ENCODE results near the gene PRKCH.

DNA sequence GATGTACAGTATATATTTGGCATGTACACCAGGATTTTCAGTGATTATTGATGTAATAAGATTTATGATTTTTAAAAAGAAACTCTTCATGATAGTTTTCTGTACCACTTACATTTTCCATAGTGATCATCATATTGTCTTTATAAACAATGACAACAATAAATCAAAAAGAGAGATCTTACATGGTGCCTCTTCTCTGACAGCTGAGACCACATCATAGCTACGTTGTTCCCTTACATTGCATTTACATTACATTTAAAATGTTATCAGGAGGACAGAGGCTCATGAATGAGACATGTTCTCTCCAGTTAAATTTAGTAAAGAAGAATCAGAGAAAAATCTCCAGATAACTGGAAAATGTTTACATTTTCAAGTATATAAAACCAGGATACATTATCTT lies 112.4 kb downstream of the PRKCH start:
- TF ChIP-seq, protein P1, sequence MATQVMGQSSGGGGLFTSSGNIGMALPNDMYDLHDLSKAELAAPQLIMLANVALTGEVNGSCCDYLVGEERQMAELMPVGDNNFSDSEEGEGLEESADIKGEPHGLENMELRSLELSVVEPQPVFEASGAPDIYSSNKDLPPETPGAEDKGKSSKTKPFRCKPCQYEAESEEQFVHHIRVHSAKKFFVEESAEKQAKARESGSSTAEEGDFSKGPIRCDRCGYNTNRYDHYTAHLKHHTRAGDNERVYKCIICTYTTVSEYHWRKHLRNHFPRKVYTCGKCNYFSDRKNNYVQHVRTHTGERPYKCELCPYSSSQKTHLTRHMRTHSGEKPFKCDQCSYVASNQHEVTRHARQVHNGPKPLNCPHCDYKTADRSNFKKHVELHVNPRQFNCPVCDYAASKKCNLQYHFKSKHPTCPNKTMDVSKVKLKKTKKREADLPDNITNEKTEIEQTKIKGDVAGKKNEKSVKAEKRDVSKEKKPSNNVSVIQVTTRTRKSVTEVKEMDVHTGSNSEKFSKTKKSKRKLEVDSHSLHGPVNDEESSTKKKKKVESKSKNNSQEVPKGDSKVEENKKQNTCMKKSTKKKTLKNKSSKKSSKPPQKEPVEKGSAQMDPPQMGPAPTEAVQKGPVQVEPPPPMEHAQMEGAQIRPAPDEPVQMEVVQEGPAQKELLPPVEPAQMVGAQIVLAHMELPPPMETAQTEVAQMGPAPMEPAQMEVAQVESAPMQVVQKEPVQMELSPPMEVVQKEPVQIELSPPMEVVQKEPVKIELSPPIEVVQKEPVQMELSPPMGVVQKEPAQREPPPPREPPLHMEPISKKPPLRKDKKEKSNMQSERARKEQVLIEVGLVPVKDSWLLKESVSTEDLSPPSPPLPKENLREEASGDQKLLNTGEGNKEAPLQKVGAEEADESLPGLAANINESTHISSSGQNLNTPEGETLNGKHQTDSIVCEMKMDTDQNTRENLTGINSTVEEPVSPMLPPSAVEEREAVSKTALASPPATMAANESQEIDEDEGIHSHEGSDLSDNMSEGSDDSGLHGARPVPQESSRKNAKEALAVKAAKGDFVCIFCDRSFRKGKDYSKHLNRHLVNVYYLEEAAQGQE (IDR thresholded peaks at IDR 0.05; ENCODE audit: borderline replicate concordance): no peak
- TF ChIP-seq, protein P2, sequence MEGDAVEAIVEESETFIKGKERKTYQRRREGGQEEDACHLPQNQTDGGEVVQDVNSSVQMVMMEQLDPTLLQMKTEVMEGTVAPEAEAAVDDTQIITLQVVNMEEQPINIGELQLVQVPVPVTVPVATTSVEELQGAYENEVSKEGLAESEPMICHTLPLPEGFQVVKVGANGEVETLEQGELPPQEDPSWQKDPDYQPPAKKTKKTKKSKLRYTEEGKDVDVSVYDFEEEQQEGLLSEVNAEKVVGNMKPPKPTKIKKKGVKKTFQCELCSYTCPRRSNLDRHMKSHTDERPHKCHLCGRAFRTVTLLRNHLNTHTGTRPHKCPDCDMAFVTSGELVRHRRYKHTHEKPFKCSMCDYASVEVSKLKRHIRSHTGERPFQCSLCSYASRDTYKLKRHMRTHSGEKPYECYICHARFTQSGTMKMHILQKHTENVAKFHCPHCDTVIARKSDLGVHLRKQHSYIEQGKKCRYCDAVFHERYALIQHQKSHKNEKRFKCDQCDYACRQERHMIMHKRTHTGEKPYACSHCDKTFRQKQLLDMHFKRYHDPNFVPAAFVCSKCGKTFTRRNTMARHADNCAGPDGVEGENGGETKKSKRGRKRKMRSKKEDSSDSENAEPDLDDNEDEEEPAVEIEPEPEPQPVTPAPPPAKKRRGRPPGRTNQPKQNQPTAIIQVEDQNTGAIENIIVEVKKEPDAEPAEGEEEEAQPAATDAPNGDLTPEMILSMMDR (IDR thresholded peaks at IDR 0.05; ENCODE audit: poor library complexity, severe bottlenecking): no peak
- TF ChIP-seq POLR2AphosphoS5 (IDR thresholded peaks at IDR 0.05): no peak
- TF ChIP-seq EP300 (conservative IDR thresholded peaks at IDR 0.05; ENCODE audit: poor library complexity, severe bottlenecking): no peak
